HepG2 (cell line): ENCODE measurements around the gene FUZ. TPM values are rescaled to one million over a fixed set of nuclear protein-coding genes. Genes with fewer than 3 reads are reported as not detected.

Source experiments
- ARNT2 ChIP-seq: sonication (generic); formaldehyde crosslinking; IDR thresholded peaks from 2 replicates; pipeline ENCODE4 v1.8.0; 2022; ENCODE audit warnings: mild to moderate bottlenecking, low read depth, missing genetic modification reagents, moderate library complexity
- ARNTL ChIP-seq: sonication (generic); formaldehyde crosslinking; IDR thresholded peaks from 2 replicates; pipeline ENCODE4 v1.4.0; 2020; ENCODE audit warnings: mild to moderate bottlenecking, missing genetic modification reagents
- CEBPB ChIP-seq: IDR thresholded peaks from 2 replicates; pipeline ENCODE4 v1.6.1; 2011; ENCODE audit warnings: low read depth, low read length, improper control_type of control experiment, borderline replicate concordance
- CREM ChIP-seq, 2 experiments: sonication (generic) in 1 of 2; formaldehyde crosslinking in 1 of 2; IDR thresholded peaks; 2 replicates each; pipeline versions ENCODE4 v1.4.0 to v1.6.1; 2016 to 2020; ENCODE audit warnings: antibody characterized with exemption in 1 of 2, mild to moderate bottlenecking in 1 of 2, missing genetic modification reagents in 1 of 2
- ISX ChIP-seq: sonication (generic); formaldehyde crosslinking; conservative IDR thresholded peaks from 2 replicates; pipeline ENCODE4 v1.5.0; 2020; ENCODE audit warnings: missing genetic modification reagents
- KDM3A ChIP-seq: IDR thresholded peaks from 2 replicates; pipeline ENCODE4 v1.6.1; 2018; ENCODE audit warnings: low read depth, missing compliant biosample characterization
- MEF2D ChIP-seq: sonication (generic); formaldehyde crosslinking; IDR thresholded peaks from 2 replicates; pipeline ENCODE4 v1.5.1; 2020; ENCODE audit warnings: mild to moderate bottlenecking, missing genetic modification reagents
- NPAS2 ChIP-seq: sonication (generic); formaldehyde crosslinking; IDR thresholded peaks from 2 replicates; pipeline ENCODE4 v1.8.0; 2022; ENCODE audit warnings: mild to moderate bottlenecking, missing genetic modification reagents, borderline replicate concordance
- PHF21A ChIP-seq: sonication (generic); formaldehyde crosslinking; IDR thresholded peaks from 2 replicates; pipeline ENCODE4 v1.5.0; 2020; ENCODE audit warnings: mild to moderate bottlenecking, missing genetic modification reagents
- PITX1 ChIP-seq: sonication (generic); formaldehyde crosslinking; IDR thresholded peaks from 2 replicates; pipeline ENCODE4 v1.5.1; 2020; ENCODE audit warnings: mild to moderate bottlenecking, missing genetic modification reagents
- SOX13 ChIP-seq, 3 experiments: fragments of 450-650 bp in 1 of 3; sonication (generic) in 1 of 3; formaldehyde crosslinking in 1 of 3; IDR thresholded peaks in 2 of 3; conservative IDR thresholded peaks in 1 of 3; 2 replicates each; pipeline versions ENCODE4 v1.5.0 to v1.6.1; 2016 to 2020; ENCODE audit warnings: antibody characterized with exemption in 1 of 3, mild to moderate bottlenecking in 1 of 3, missing compliant biosample characterization in 1 of 3, missing genetic modification reagents in 1 of 3, moderate library complexity in 1 of 3
- ZNF207 ChIP-seq: fragments of 450-650 bp; IDR thresholded peaks from 2 replicates; pipeline ENCODE4 v1.6.1; 2016; ENCODE audit warnings: antibody characterized with exemption, borderline replicate concordance
- ZNF292 ChIP-seq: sonication (generic); formaldehyde crosslinking; IDR thresholded peaks from 2 replicates; pipeline ENCODE4 v1.8.1; 2022; ENCODE audit warnings: mild to moderate bottlenecking, low read depth, missing genetic modification reagents, borderline replicate concordance
- ZNF547 ChIP-seq: sonication (generic); formaldehyde crosslinking; IDR thresholded peaks from 2 replicates; pipeline ENCODE4 v1.5.1; 2020; ENCODE audit warnings: mild to moderate bottlenecking, missing genetic modification reagents
- ZNF615 ChIP-seq: sonication (generic); formaldehyde crosslinking; IDR thresholded peaks from 2 replicates; pipeline ENCODE4 v1.5.0; 2020; ENCODE audit warnings: mild to moderate bottlenecking, missing genetic modification reagents, borderline replicate concordance
- ZNF644 ChIP-seq: IDR thresholded peaks from 2 replicates; pipeline ENCODE4 v1.6.1; 2016; ENCODE audit warnings: low read depth
- ZNF766 ChIP-seq: sonication (generic); formaldehyde crosslinking; IDR thresholded peaks from 2 replicates; pipeline ENCODE4 v1.5.0; 2020; ENCODE audit warnings: missing genetic modification reagents, borderline replicate concordance
- ZNF772 ChIP-seq: sonication (generic); formaldehyde crosslinking; IDR thresholded peaks from 2 replicates; pipeline ENCODE4 v1.5.0; 2020; ENCODE audit warnings: mild to moderate bottlenecking, missing genetic modification reagents
- ZNF773 ChIP-seq: sonication (generic); formaldehyde crosslinking; IDR thresholded peaks from 2 replicates; pipeline ENCODE4 v1.4.0; 2020; ENCODE audit warnings: missing genetic modification reagents, borderline replicate concordance
- ZSCAN25 ChIP-seq: sonication (generic); formaldehyde crosslinking; IDR thresholded peaks from 2 replicates; pipeline ENCODE4 v1.8.0; 2022; ENCODE audit warnings: mild to moderate bottlenecking, missing genetic modification reagents
- polyA plus RNA-seq, 8 experiments: library from polyadenylated mRNA; depleted of rRNA in 3 of 8; stranded (reverse) in 7 of 8; unstranded in 1 of 8; fragments of >200 nt; fragmentation: Illumina TruSeq in 4 of 8; extraction: Trizol in 4 of 8; gene quantifications; 2 replicates each; pipeline versions ENCODE4 v1.2.1 to v1.2.3, GENCODE V29; 2011 to 2016; ENCODE audit warnings: low read depth in 4 of 8, missing spikeins in 1 of 8, mixed read lengths in 1 of 8; ENCODE audit not compliant: insufficient read depth in 1 of 8
- total RNA-seq, 5 experiments: library from RNA; depleted of rRNA; stranded (reverse); fragments of >200 nt; fragmentation: Illumina TruSeq; extraction: Trizol; gene quantifications; 2 replicates each; pipeline ENCODE4 v1.2.3, GENCODE V29; 2016; ENCODE audit warnings: low read depth in 1 of 5
- TF ChIP-seq, protein P1 (sequence below): sonication (generic); formaldehyde crosslinking; IDR thresholded peaks from 2 replicates; pipeline ENCODE4 v1.4.0; 2020; ENCODE audit warnings: low read depth, mild to moderate bottlenecking, missing genetic modification reagents
- TF ChIP-seq, protein P2 (sequence below): sonication (generic); formaldehyde crosslinking; IDR thresholded peaks from 2 replicates; pipeline ENCODE4 v1.5.1; 2020; ENCODE audit warnings: missing genetic modification reagents, mild to moderate bottlenecking, borderline replicate concordance
- TF ChIP-seq, protein P3 (sequence below): sonication (generic); formaldehyde crosslinking; IDR thresholded peaks from 2 replicates; pipeline ENCODE4 v1.4.0; 2020; ENCODE audit warnings: low read depth, missing genetic modification reagents

FUZ gene
- total and polyA plus RNA-seq, 2 of the 13 experiments (the other 11 are each of a cell fraction or from before 2014, with no cell fraction given), result 0.08 TPM; not detected in 1

DNA sequence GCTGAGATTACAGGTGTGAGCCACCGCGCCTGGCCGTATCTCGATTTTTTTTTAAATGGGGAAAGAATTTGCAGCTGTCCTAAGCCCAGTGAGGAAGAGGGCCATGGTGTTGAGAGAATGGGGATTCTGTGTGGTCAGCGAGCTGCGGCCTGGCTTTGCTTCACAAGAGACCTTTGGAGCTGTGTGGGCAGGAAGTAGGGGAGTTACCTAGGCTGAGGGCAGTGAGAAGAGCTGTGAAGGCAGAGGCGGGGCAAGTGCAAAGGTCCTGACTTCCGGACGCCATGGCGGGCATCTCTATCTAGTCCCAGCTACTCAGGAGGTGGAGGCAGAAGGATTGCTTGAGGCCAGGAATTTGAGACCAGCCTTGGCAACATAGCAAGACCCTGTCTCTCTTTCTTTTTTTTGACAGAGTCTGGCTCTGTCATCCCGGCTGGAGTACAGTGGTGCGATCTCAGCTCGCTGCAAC is 41.4 kb downstream of the FUZ start (continued):
- TF ChIP-seq PHF21A (CRISPR knock-in tag) (peak; percentile 44; the same call in 1 of the 2 replicates), ARNTL (CRISPR knock-in tag) (no peak), ZNF207 (no peak), ZNF615 (CRISPR knock-in tag) (no peak), ISX (CRISPR knock-in tag) (no peak), ZSCAN25 (CRISPR knock-in tag) (peak; percentile 93), PITX1 (peak; percentile 26; the same call in 1 of the 2 replicates), SOX13 (IDR thresholded peaks at IDR 0.05) (no peak), SOX13 (CRISPR knock-in tag; conservative IDR thresholded peaks at IDR 0.05 in 1 of 2, IDR thresholded peaks at IDR 0.05 in 1 of 2) (peak in 1 of 2 experiments; percentile 27; a peak in 1 of 4 replicates), ARNT2 (CRISPR knock-in tag) (no peak), MEF2D (CRISPR knock-in tag) (peak; percentile 78), ZNF547 (CRISPR knock-in tag) (0 out of 2 replicates have a peak, but pooled peaks have one; percentile 19), NPAS2 (CRISPR knock-in tag) (no peak), KDM3A (no peak), CREM (IDR thresholded peaks at IDR 0.05) (peak; percentile 34; the same call in 1 of the 2 replicates), CREM (CRISPR knock-in tag; IDR thresholded peaks at IDR 0.05) (no peak), ZNF766 (CRISPR knock-in tag) (no peak), ZNF773 (CRISPR knock-in tag) (no peak), ZNF644 (0 out of 2 replicates have a peak, but pooled peaks have one; percentile 7), ZNF292 (CRISPR knock-in tag) (peak; percentile 90), CEBPB (no peak), ZNF772 (peak; percentile 73; the same call in 1 of the 2 replicates)
- TF ChIP-seq, protein P1, sequence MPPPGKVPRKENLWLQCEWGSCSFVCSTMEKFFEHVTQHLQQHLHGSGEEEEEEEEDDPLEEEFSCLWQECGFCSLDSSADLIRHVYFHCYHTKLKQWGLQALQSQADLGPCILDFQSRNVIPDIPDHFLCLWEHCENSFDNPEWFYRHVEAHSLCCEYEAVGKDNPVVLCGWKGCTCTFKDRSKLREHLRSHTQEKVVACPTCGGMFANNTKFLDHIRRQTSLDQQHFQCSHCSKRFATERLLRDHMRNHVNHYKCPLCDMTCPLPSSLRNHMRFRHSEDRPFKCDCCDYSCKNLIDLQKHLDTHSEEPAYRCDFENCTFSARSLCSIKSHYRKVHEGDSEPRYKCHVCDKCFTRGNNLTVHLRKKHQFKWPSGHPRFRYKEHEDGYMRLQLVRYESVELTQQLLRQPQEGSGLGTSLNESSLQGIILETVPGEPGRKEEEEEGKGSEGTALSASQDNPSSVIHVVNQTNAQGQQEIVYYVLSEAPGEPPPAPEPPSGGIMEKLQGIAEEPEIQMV (CRISPR knock-in tag), result 0 out of 2 replicates have a peak, but pooled peaks have one; percentile 36
- TF ChIP-seq, protein P2, sequence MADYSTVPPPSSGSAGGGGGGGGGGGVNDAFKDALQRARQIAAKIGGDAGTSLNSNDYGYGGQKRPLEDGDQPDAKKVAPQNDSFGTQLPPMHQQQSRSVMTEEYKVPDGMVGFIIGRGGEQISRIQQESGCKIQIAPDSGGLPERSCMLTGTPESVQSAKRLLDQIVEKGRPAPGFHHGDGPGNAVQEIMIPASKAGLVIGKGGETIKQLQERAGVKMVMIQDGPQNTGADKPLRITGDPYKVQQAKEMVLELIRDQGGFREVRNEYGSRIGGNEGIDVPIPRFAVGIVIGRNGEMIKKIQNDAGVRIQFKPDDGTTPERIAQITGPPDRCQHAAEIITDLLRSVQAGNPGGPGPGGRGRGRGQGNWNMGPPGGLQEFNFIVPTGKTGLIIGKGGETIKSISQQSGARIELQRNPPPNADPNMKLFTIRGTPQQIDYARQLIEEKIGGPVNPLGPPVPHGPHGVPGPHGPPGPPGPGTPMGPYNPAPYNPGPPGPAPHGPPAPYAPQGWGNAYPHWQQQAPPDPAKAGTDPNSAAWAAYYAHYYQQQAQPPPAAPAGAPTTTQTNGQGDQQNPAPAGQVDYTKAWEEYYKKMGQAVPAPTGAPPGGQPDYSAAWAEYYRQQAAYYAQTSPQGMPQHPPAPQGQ (CRISPR knock-in tag), result peak; percentile 89; the same call in 1 of the 2 replicates
- TF ChIP-seq, protein P3, sequence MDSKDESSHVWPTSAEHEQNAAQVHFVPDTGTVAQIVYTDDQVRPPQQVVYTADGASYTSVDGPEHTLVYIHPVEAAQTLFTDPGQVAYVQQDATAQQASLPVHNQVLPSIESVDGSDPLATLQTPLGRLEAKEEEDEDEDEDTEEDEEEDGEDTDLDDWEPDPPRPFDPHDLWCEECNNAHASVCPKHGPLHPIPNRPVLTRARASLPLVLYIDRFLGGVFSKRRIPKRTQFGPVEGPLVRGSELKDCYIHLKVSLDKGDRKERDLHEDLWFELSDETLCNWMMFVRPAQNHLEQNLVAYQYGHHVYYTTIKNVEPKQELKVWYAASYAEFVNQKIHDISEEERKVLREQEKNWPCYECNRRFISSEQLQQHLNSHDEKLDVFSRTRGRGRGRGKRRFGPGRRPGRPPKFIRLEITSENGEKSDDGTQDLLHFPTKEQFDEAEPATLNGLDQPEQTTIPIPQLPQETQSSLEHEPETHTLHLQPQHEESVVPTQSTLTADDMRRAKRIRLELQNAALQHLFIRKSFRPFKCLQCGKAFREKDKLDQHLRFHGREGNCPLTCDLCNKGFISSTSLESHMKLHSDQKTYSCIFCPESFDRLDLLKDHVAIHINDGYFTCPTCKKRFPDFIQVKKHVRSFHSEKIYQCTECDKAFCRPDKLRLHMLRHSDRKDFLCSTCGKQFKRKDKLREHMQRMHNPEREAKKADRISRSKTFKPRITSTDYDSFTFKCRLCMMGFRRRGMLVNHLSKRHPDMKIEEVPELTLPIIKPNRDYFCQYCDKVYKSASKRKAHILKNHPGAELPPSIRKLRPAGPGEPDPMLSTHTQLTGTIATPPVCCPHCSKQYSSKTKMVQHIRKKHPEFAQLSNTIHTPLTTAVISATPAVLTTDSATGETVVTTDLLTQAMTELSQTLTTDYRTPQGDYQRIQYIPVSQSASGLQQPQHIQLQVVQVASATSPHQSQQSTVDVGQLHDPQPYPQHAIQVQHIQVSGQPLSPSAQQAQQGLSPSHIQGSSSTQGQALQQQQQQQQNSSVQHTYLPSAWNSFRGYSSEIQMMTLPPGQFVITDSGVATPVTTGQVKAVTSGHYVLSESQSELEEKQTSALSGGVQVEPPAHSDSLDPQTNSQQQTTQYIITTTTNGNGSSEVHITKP (CRISPR knock-in tag), result peak; percentile 69; the same call in 1 of the 2 replicates
